Left ventricle myocardium superior (tissue), 1 donor: ENCODE measurements around the gene KIF5C. TPM values are rescaled to one million over a fixed set of nuclear protein-coding genes. Genes with fewer than 3 reads are reported as not detected.

Source experiments
- ATAC-seq: fragments of 200-7000 bp; cut with Tn5 transposase; one replicate; pipeline ENCODE4 v1.9.1; 2020; ENCODE audit warnings: mild to moderate bottlenecking, moderate library complexity
- DNase-seq: peaks from one replicate; pipeline ENCODE4 v3.0.0-alpha.2; 2020
- intact Hi-C: fragments of 100-400 bp; cut with micrococcal nuclease; formaldehyde crosslinking; loops from one replicate; pipeline ENCODE4 v1.11.0; 2022
- total RNA-seq: library from RNA; stranded (reverse); fragmentation: NEBNext Ultra II Directional; extraction: Animal tissue kit (Norgen Biotek cat#: 25700); gene quantifications from one replicate; pipeline ENCODE4 v1.2.1, GENCODE V29; 2021
- donor health status: DM: no; HTN: yes; CAD: no; lungs with severe emphysema.

KIF5C gene
- total RNA-seq, 1 donor from 2014 or later: 0.52 TPM

GRCh38 chr2:148952621-148953020 lies 77.6 kb downstream of the KIF5C start:
- intact Hi-C loops: no loop called here
- DNase-seq (no peak), ATAC-seq (no peak)

DNA sequence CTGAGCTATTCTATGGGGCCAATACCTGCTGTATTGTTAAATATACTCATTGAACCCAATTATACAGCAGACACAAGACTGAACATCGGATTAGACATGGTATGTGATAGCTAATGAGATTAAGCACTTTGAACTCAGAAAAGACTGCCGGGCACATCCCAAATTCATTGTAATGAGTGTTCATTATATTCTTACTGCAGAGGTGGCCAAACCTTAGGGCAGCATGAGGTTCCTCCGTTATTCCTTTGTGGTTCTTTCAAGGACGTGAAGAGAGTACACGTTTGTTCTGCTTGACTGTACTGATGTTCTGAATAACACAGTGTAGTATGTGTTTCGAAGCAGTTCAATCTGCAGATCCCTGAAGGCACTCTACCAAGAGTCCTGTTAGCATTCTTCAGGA lies 78.4 kb downstream of the KIF5C start:
- ATAC-seq: no peak
- DNase-seq: no peak
- intact Hi-C loops: no loop called here

GRCh38 chr2:148954536-148954935 lies 79.5 kb downstream of the KIF5C start:
- intact Hi-C loops: no loop called here
- ATAC-seq (no peak), DNase-seq (no peak)

DNA sequence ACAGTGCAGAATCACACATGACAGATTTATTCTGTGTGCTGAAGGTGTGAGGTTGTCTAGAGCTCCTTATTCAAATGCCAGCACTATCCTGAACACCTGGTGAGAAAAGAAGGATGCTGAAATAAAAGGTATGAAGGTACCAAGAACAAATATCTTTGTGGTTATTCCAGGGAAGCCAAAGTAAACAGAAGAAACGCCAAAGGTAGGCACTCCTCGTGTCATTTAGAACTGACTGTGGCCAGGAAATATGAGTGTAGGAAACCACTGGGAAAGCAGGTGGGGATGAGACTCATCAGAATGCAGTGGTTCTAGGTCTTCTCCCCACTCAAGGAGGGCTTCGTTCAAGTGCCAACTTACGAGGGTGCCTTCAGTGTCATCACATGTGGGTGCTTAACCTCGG lies 80.8 kb downstream of the KIF5C start:
- intact Hi-C loops: no loop called here
- DNase-seq (no peak), ATAC-seq (no peak)

- ATAC-seq: no peak
- intact Hi-C loops: no loop called here
- no peak for DNase-seq
These were observed 82.0 kb downstream of the KIF5C start for GRCh38 chr2:148957023-148957422.

DNA sequence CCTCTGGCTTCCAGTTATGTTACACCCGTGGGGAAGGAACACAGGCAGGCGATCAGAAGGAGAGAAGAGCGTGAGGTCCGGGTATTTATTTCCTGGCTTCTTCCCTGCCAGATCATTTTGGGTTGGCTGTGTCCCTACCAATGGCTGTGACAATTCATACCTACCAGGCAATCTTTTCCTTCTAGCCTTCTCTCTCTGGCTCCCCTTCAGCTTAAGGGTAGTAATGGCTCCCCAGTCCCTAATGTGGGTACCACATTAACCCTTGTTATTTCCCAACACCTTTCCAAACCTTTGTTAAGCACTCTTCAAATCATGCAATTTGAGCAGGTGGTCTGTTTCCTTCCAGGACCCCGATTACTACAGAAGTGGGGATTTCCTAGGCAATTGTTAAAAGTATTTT lies 84.7 kb downstream of the KIF5C start:
- DNase-seq (no peak), ATAC-seq (no peak)
- intact Hi-C loops: no loop called here

GRCh38 chr2:148960483-148960882 lies 85.5 kb downstream of the KIF5C start:
- intact Hi-C loops: no loop called here
- DNase-seq: no peak
- no peak for ATAC-seq

GRCh38 chr2:148963461-148963860 lies 88.4 kb downstream of the KIF5C start:
- no peak for DNase-seq
- intact Hi-C loops: no loop called here
- ATAC-seq: no peak

- DNase-seq (no peak), ATAC-seq (no peak)
- intact Hi-C loops: no loop called here
These were observed 90.8 kb downstream of the KIF5C start for GRCh38 chr2:148965623-148966437.

- DNase-seq: no peak
- intact Hi-C loops: no loop called here
- no peak for ATAC-seq
These were observed 91.4 kb downstream of the KIF5C start for GRCh38 chr2:148966438-148966758.

GRCh38 chr2:148967056-148967455 lies 92.0 kb downstream of the KIF5C start:
- intact Hi-C loops: no loop called here
- no peak for ATAC-seq
- no peak for DNase-seq

DNA sequence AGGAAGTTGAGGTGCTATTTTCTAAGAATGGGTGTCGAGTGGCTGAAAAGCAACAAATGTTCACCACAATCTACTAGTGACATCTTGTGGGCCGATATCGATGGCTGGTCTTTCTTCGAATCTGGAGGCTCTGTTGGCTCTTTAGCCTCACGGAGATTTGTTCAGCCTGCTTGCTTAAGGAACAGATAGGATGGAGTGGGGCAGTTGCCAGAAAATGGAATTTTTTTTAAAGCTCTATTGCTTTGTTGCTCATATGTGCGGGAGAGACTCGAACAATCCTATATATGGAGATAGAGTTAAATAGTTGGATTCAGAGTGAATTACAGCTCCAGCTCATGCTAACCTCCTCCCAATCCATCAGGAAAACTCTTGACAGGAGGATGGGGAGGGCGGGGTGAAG lies 92.6 kb downstream of the KIF5C start:
- ATAC-seq (no peak), DNase-seq (no peak)
- intact Hi-C loops: no loop called here

GRCh38 chr2:148968301-148968700 lies 93.3 kb downstream of the KIF5C start:
- intact Hi-C loops: no loop called here
- no peak for ATAC-seq

DNA sequence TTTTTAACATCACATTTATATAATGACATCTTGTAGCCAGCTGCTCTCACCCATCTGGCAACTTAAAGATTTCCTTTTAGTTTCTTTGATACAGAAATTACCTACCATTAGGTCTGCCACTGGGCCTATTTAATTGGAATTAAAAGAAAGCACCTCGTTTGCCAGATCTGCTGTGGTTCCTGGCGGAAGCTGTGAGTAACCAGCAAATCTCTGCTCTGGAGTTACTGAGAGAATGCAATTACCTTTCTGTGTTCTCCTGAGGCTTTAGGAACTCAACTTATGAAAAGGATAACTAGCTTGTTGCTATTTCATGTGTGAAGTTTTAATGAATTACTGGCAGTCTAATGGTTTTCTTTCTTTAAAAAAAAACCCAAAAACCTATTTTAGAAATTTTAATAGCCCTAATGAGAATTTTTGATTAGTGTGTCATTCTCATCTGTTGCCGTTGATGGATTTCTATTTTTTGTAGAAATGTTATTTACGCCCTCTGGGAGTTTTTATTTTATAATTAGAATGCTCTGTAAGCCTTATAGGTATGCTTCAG lies 93.8 kb downstream of the KIF5C start:
- DNase-seq: no peak
- intact Hi-C loops: no loop called here

More at GRCh38 chr2:148968301-148968700, 93.3 kb downstream of the KIF5C start:
- no peak for DNase-seq

GRCh38 chr2:148969659-148970061 lies 94.6 kb downstream of the KIF5C start:
- ATAC-seq (no peak), DNase-seq (no peak)
- intact Hi-C loops: no loop called here

More for the DNA sequence above, 93.8 kb downstream of the KIF5C start:
- no peak for ATAC-seq

DNA sequence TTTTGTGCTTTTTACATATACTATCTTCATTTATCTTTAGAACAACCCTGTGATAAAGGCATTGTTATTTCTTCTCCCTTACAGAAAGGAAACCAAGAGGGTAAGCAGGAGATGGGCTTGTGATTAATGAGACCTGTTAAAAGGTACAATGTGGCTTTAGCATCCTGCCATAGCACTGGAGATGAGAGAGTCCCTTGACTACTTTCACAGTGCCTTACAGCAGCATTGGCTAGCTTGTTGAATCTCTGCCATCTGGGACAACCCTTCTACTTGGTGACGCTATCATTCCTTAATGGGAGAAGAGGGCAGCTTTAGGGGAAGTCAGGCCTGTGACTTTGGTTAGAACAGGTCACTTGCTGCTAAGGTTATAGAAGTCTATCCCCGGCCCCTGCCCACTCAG lies 95.4 kb downstream of the KIF5C start:
- DNase-seq: no peak
- intact Hi-C loops: no loop called here
- ATAC-seq: no peak

DNA sequence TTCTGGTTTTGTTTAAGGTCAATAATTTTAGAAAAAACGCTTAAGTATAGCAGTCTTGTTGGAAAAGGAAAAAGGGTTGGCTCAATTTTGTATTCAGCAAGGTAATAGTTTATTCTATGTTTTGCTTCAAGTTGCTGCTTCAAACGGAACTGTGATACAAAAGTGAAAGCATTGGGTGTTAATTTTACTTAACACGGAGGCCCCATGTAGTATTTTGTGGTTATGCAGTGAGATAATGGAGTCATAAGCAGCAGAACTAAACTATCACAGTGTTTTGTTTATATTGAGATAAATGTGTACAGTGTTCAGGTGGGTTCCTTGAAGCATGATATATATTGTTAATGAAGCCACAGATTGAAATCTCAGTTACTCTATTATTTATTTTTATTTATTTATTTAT lies 96.5 kb downstream of the KIF5C start:
- no peak for ATAC-seq
- intact Hi-C loops: no loop called here
- no peak for DNase-seq

- no peak for DNase-seq
- no peak for ATAC-seq
- intact Hi-C loops: no loop called here
These were observed 99.1 kb downstream of the KIF5C start for GRCh38 chr2:148974095-148974494.

- ATAC-seq (no peak), DNase-seq (no peak)
- intact Hi-C loops: no loop called here
These were observed 103.1 kb downstream of the KIF5C start for GRCh38 chr2:148978026-148978685.

- ATAC-seq (peak; percentile 80), DNase-seq (no peak)
- intact Hi-C loops: no loop called here
These were observed 103.7 kb downstream of the KIF5C start for GRCh38 chr2:148978706-148979105.
